Uterus (tissue), 4 donors: ENCODE measurements around the gene OGDHL. TPM values are rescaled to one million over a fixed set of nuclear protein-coding genes. Genes with fewer than 3 reads are reported as not detected.

Experiments used
- DNase-seq, 2 donors: peaks; one replicate each; pipeline ENCODE4 v3.0.0-alpha.2; 2019 to 2020
- H3K27ac ChIP-seq, 2 donors: fragments of 200-600 bp; sonication (generic); 1 replicate in 1 of 2; 2 replicates in 1 of 2; pipeline ENCODE4 v1.5.1; 2016 to 2018
- H3K27me3 ChIP-seq, 2 donors: fragments of 200-600 bp; sonication (generic); one replicate each; pipeline ENCODE4 v1.5.1; 2018 to 2019; ENCODE audit warnings: control low read depth in 1 of 2
- H3K36me3 ChIP-seq, 2 donors: fragments of 200-600 bp; sonication (generic); one replicate each; pipeline ENCODE4 v1.5.1; 2019; ENCODE audit warnings: control low read depth in 1 of 2
- H3K4me1 ChIP-seq, 2 donors: fragments of 200-600 bp; sonication (generic); one replicate each; pipeline ENCODE4 v1.5.1; 2018 to 2019; ENCODE audit warnings: control low read depth in 1 of 2
- H3K4me3 ChIP-seq, 2 donors: fragments of 200-600 bp; sonication (generic); 1 replicate in 1 of 2; 2 replicates in 1 of 2; pipeline ENCODE4 v1.5.1; 2018 to 2019; ENCODE audit warnings: mild to moderate bottlenecking in 1 of 2
- H3K9me3 ChIP-seq, 2 donors: fragments of 200-600 bp; sonication (generic); one replicate each; pipeline ENCODE4 v1.5.1; 2019; ENCODE audit warnings: control low read depth in 1 of 2
- CTCF ChIP-seq, 4 experiments: fragments of 200-600 bp in 2 of 4; fragments of 450-650 bp in 2 of 4; sonication (generic) in 2 of 4; IDR thresholded peaks; one replicate each; pipeline ENCODE4 v1.5.1; 2016 to 2019; ENCODE audit warnings: antibody characterized with exemption in 4 of 4, mild to moderate bottlenecking in 2 of 4, moderate library complexity in 1 of 4
- POLR2A ChIP-seq, 2 donors: fragments of 450-650 bp; IDR thresholded peaks; one replicate each; pipeline ENCODE4 v1.6.1; 2016; ENCODE audit warnings: antibody characterized with exemption in 2 of 2, mild to moderate bottlenecking in 1 of 2, moderate library complexity in 1 of 2
- intact Hi-C: fragments of 100-400 bp; cut with DNase I; formaldehyde crosslinking; loops from one replicate; pipeline ENCODE4 v1.15.1; 2023; ENCODE audit warnings: low total_unique reads
- total RNA-seq, 4 donors: library from RNA; depleted of rRNA in 3 of 4; stranded (reverse); fragments of >200 nt in 3 of 4; gene quantifications; one replicate each; pipeline versions ENCODE4 v1.1.0 to v1.2.4, GENCODE V29; 2014 to 2023
- donor health status: DM: yes; HTN: yes; CAD: no.

The OGDHL gene
- total RNA-seq, 4 donors from 2014 or later: 0.15 to 5.9 TPM; not detected in 2

DNA sequence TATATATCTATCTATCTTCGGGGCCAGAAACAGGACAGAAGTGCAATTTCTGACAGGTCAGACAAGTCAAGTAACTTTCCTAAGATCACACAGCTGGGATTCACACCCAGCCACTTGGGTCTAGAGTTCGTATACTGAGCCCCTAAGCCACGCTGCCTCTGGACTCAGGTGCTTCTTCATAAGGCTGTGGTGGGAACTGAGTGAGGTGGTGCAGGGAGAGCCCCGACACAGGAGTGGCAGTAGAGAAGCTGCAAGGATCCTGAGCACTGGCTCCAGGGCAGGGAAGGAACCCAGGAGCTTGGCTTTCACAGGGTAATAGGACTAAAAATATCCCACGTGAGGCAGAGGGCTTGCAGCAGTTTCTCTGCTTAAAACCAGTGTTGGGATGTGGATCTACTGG, 48.9 kb downstream of the OGDHL start:
- no peak overlapping the region for H3K4me3 ChIP-seq
- H3K4me1 ChIP-seq: no peaks in the 10 kb centered on the region
- DNase-seq: no peak
- intact Hi-C loops: loop anchor here (2.0 kb wide), 1 partner anchor 14 kb away; no protein-coding TSS in a partner anchor
- no peak overlapping the region for H3K27ac ChIP-seq
- H3K9me3 ChIP-seq: no peaks in the 10 kb centered on the region
- H3K36me3 ChIP-seq: no peaks in the 10 kb centered on the region
- TF ChIP-seq POLR2A (IDR thresholded peaks at IDR 0.05): no peak
- no peak for TF ChIP-seq CTCF (IDR thresholded peaks at IDR 0.05)
- H3K27me3 ChIP-seq: no peaks in the 10 kb centered on the region

DNA sequence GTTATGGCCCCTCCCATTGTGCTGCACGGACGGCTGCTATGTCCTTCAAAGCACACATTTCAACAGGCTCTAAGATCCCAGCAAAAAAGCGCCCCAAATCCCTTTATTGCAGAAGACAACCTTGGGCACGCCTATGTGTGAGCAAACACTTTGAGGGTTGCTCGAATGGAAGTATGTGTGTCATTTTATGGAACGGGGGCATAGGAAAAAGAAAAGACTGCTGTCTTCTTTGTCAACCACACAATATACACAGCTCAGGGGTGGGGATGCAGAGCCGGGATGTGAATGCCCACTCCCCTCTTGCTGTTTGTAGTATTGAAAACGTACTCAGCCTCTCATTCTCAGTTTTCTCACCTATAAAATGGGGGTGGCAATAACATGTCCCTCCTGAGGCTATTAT, 50.6 kb downstream of the OGDHL start:
- TF ChIP-seq POLR2A (IDR thresholded peaks at IDR 0.05) (no peak), CTCF (IDR thresholded peaks at IDR 0.05) (no peak)
- Histone ChIP-seq H3K4me1 (no peaks in the 10 kb centered on the region), H3K27ac (no peak overlapping the region), H3K9me3 (no peaks in the 10 kb centered on the region), H3K36me3 (no peaks in the 10 kb centered on the region), H3K27me3 (no peaks in the 10 kb centered on the region), H3K4me3 (no peak overlapping the region)
- no peak for DNase-seq
- intact Hi-C loops: no loop called here

GRCh38 chr10:49710966-49711365, 51.2 kb downstream of the OGDHL start:
- Histone ChIP-seq H3K9me3 (no peaks in the 10 kb centered on the region), H3K36me3 (no peaks in the 10 kb centered on the region), H3K27ac (no peak overlapping the region), H3K4me3 (no peak overlapping the region), H3K4me1 (no peaks in the 10 kb centered on the region), H3K27me3 (no peaks in the 10 kb centered on the region)
- no peak for DNase-seq
- intact Hi-C loops: no loop called here
- TF ChIP-seq POLR2A (IDR thresholded peaks at IDR 0.05): no peak
- TF ChIP-seq CTCF (IDR thresholded peaks at IDR 0.05): no peak

- H3K27ac ChIP-seq: no peak overlapping the region
- intact Hi-C loops: no loop called here
- no peak for TF ChIP-seq CTCF (IDR thresholded peaks at IDR 0.05)
- no peak for TF ChIP-seq POLR2A (IDR thresholded peaks at IDR 0.05)
- H3K36me3 ChIP-seq: no peaks in the 10 kb centered on the region
- H3K4me3 ChIP-seq: no peak overlapping the region
- H3K4me1 ChIP-seq: no peaks in the 10 kb centered on the region
- H3K9me3 ChIP-seq: no peaks in the 10 kb centered on the region
- H3K27me3 ChIP-seq: no peaks in the 10 kb centered on the region
- no peak for DNase-seq
Observed at GRCh38 chr10:49709934-49710333, 52.2 kb downstream of the OGDHL start.

- DNase-seq: no peak
- no peak for TF ChIP-seq CTCF (IDR thresholded peaks at IDR 0.05)
- no peak for TF ChIP-seq POLR2A (IDR thresholded peaks at IDR 0.05)
- Histone ChIP-seq H3K9me3 (no peaks in the 10 kb centered on the region), H3K36me3 (no peaks in the 10 kb centered on the region), H3K4me1 (no peaks in the 10 kb centered on the region), H3K27ac (no peak overlapping the region), H3K4me3 (no peak overlapping the region), H3K27me3 (no peaks in the 10 kb centered on the region)
- intact Hi-C loops: no loop called here
Observed at GRCh38 chr10:49707585-49707984, 54.5 kb downstream of the OGDHL start.
